Spleen (tissue), 11 donors: ENCODE results near the gene VRTN. TPM values are rescaled to one million over a fixed set of nuclear protein-coding genes. Genes with fewer than 3 reads are reported as not detected.

Experiments used
- DNase-seq: peaks from one replicate; pipeline ENCODE4 v3.0.0-alpha.2; 2020
- H3K27ac ChIP-seq, 8 donors: fragments of 200-600 bp; sonication (generic) in 7 of 8; 1 replicate in 4 of 8; 2 replicates in 4 of 8; pipeline versions ENCODE4 v1.5.0 to v1.8.0; 2016 to 2021; ENCODE audit warnings: inconsistent platforms in 4 of 8, mild to moderate bottlenecking in 4 of 8, moderate library complexity in 1 of 8
- H3K27me3 ChIP-seq, 7 donors: fragments of 200-600 bp; sonication (generic) in 6 of 7; replicated peaks in 1 of 7; 1 replicate in 4 of 7; 2 replicates in 3 of 7; pipeline versions ENCODE4 v1.5.0 to v1.8.0; 2016 to 2021; ENCODE audit warnings: inconsistent platforms in 3 of 7, mild to moderate bottlenecking in 1 of 7
- H3K36me3 ChIP-seq, 6 donors: fragments of 200-600 bp; sonication (generic) in 5 of 6; 1 replicate in 4 of 6; 2 replicates in 2 of 6; pipeline versions ENCODE4 v1.5.0 to v1.8.0; 2016 to 2021; ENCODE audit warnings: inconsistent platforms in 2 of 6
- H3K4me1 ChIP-seq, 6 donors: fragments of 200-600 bp; sonication (generic) in 5 of 6; 1 replicate in 3 of 6; 2 replicates in 3 of 6; pipeline versions ENCODE4 v1.5.0 to v1.8.0; 2016 to 2021; ENCODE audit warnings: inconsistent platforms in 3 of 6
- H3K4me3 ChIP-seq, 8 donors: fragments of 200-600 bp; sonication (generic) in 7 of 8; 1 replicate in 4 of 8; 2 replicates in 4 of 8; pipeline versions ENCODE4 v1.5.0 to v1.8.0; 2016 to 2021; ENCODE audit warnings: inconsistent platforms in 4 of 8, mild to moderate bottlenecking in 4 of 8, moderate library complexity in 2 of 8
- H3K9me3 ChIP-seq, 8 donors: fragments of 200-600 bp; sonication (generic) in 7 of 8; 1 replicate in 4 of 8; 2 replicates in 4 of 8; pipeline versions ENCODE4 v1.5.0 to v1.8.0; 2016 to 2021; ENCODE audit warnings: inconsistent platforms in 4 of 8
- POLR2A ChIP-seq, 3 donors: fragments of 450-650 bp; IDR thresholded peaks; one replicate each; pipeline ENCODE4 v1.5.1; 2017; ENCODE audit warnings: antibody characterized with exemption in 3 of 3, mild to moderate bottlenecking in 1 of 3
- POLR2AphosphoS5 ChIP-seq, 3 donors: sonication (generic); formaldehyde crosslinking; IDR thresholded peaks; one replicate each; pipeline ENCODE4 v1.5.1; 2017; ENCODE audit warnings: antibody characterized with exemption in 3 of 3
- WGBS, 5 donors: extraction: QIAGEN DNeasy Blood & Tissue Kit in 3 of 5; methylation state at CpG; one replicate each; pipeline versions ENCODE4 v1.1.5 to v1.1.7; 2013 to 2018; 5-methylcytosine and 5-hydroxymethylcytosine counted together
- intact Hi-C: fragments of 100-400 bp; cut with DNase I; formaldehyde crosslinking; loops from one replicate; pipeline ENCODE4 v1.15.0; 2023; ENCODE audit warnings: low total_unique reads
- polyA plus RNA-seq, 3 donors: library from polyadenylated mRNA; stranded (reverse); fragments of 200-250 nt; gene quantifications; one replicate each; pipeline ENCODE4 v1.2.1, GENCODE V29; 2013
- total RNA-seq, 7 donors: library from RNA; depleted of rRNA in 3 of 7; stranded (reverse); fragments of >200 nt in 3 of 7; fragmentation: NEBNext Ultra II Directional in 4 of 7; extraction: Animal tissue kit (Norgen Biotek cat#: 25700) in 4 of 7; gene quantifications; one replicate each; pipeline versions ENCODE4 v1.1.0 to v1.2.1, GENCODE V29; 2016 to 2021
- TF ChIP-seq, protein P1 (sequence below), 11 experiments: fragments of 200-600 bp in 7 of 11; fragments of 450-650 bp in 4 of 11; sonication (generic) in 4 of 11; IDR thresholded peaks in 8 of 11; conservative IDR thresholded peaks in 3 of 11; 1 replicate in 7 of 11; 2 replicates in 4 of 11; pipeline versions ENCODE4 v1.4.0 to v1.8.0; 2016 to 2021; ENCODE audit warnings: antibody characterized with exemption in 11 of 11, inconsistent platforms in 4 of 11, mild to moderate bottlenecking in 1 of 11
- donor health status: healthy with polysubstance abuse.
- donor health status: DM: no; HTN: no; CAD: no; lungs with moderate emphysema.
- donor health status: DM: no; HTN: no; CAD: no.
- donor health status: Bipolar disorder and iron deficiency.
- donor health status: healthy.
- donor health status: DM: no; HTN: no; CAD: no.
- donor health status: DM: yes; HTN: yes; CAD: no.

VRTN gene
- total and polyA plus RNA-seq, 10 donors, result 0.07 to 0.21 (median 0.10) TPM; not detected in 7

DNA sequence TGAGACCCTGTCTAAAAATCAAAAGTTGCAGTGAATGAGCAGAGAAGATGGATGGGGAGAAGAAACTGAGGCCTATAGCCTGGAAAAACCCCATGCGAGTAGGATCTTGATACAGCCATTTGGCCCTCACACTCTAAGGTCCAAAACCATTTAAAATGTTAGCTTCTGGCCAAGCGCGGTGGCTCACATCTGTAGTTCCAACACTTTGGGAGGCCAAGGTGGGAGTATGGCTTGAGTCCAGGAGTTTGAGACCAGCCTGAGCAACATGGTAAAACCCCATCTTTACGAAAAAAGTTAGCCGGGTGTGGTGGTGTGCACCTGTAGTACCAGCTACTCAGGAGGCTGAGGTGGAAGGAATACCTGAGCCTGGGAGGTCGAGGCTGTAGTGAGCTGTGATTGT is 19.8 kb downstream of the VRTN start:
- Histone ChIP-seq H3K27ac (no peak overlapping the region), H3K4me1 (no peaks in the 10 kb centered on the region), H3K36me3 (no peaks in the 10 kb centered on the region), H3K27me3 (peaks cover 0 to 16% (median 0%) of the 10 kb centered on the region in 7 donors), H3K9me3 (no peaks in the 10 kb centered on the region), H3K4me3 (no peak overlapping the region)
- no peak for TF ChIP-seq POLR2AphosphoS5 (IDR thresholded peaks at IDR 0.05)
- no peak for TF ChIP-seq POLR2A (IDR thresholded peaks at IDR 0.05)
- TF ChIP-seq, protein P1, sequence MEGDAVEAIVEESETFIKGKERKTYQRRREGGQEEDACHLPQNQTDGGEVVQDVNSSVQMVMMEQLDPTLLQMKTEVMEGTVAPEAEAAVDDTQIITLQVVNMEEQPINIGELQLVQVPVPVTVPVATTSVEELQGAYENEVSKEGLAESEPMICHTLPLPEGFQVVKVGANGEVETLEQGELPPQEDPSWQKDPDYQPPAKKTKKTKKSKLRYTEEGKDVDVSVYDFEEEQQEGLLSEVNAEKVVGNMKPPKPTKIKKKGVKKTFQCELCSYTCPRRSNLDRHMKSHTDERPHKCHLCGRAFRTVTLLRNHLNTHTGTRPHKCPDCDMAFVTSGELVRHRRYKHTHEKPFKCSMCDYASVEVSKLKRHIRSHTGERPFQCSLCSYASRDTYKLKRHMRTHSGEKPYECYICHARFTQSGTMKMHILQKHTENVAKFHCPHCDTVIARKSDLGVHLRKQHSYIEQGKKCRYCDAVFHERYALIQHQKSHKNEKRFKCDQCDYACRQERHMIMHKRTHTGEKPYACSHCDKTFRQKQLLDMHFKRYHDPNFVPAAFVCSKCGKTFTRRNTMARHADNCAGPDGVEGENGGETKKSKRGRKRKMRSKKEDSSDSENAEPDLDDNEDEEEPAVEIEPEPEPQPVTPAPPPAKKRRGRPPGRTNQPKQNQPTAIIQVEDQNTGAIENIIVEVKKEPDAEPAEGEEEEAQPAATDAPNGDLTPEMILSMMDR (IDR thresholded peaks at IDR 0.05 in 8 of 11, conservative IDR thresholded peaks at IDR 0.05 in 3 of 11), result no peak
- 85 to 97% (median 91%) methylated on average over 6 of the region's 6 CpGs for WGBS, 5 donors
- DNase-seq, result no peak
- intact Hi-C loops, result no loop called here

DNA sequence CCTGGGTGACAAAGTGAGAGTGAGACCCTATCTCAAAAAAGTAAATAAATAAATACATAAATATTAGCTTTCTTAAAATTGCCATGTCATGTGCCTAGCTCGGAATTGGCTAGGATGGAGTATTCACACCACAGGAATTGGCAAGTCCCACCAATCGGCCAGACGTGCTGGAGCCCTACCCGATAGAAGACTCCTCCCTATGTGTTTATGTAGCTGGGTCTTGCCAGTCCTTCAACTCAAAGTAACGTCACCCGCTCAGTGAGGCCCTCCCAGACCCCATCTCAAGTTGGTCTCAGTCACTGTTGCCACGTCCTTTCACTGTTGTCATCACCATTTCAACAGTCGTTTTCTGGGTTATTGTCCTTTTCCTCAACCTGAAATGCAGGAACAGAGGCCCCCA is 20.2 kb downstream of the VRTN start:
- Histone ChIP-seq H3K27me3 (peaks cover 0 to 16% (median 0%) of the 10 kb centered on the region in 7 donors), H3K27ac (no peak overlapping the region), H3K4me3 (no peak overlapping the region), H3K36me3 (no peaks in the 10 kb centered on the region), H3K9me3 (no peaks in the 10 kb centered on the region), H3K4me1 (no peaks in the 10 kb centered on the region)
- DNase-seq, result no peak
- WGBS, 5 donors, result 79 to 95% (median 85%) methylated on average over 8 of the region's 8 CpGs
- TF ChIP-seq POLR2AphosphoS5 (IDR thresholded peaks at IDR 0.05) (no peak), POLR2A (IDR thresholded peaks at IDR 0.05) (no peak)
- TF ChIP-seq, protein P1 (IDR thresholded peaks at IDR 0.05 in 8 of 11, conservative IDR thresholded peaks at IDR 0.05 in 3 of 11), result no peak
- intact Hi-C loops, result no loop called here

DNA sequence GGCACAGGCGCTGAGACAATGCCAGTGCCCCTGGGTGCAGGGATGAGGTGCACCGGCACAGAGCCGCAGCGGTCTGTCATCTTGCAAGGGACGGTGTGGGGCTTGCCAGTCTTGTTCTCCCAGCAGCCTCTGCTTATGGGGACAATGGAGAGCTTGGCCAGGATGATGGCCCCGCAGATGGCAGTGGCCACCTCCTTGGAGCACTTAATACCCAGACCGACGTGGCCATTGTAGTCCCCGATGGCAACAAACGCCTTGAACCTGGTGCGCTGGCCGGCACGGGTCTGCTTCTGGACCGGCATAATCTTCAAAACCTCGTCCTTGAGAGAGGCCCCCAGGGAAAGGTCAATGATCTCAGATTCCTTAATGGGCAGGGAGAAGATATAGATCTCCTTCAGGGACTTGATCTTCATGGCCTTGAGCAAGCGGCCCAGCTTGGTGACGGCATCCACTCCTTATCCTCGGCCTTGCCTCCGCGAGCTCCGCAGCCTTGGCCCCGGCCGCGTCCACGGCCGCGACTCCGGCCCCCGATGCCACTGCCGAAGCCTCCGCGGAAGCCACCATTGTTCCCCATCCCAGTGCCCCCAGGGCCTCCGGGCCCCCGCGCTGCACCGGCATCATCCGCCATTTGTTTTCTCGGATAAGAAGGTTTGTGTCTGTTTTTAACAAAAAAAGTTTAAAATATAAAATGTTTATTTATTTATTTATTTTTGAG is 29.9 kb downstream of the VRTN start:
- Histone ChIP-seq H3K4me1 (no peaks in the 10 kb centered on the region), H3K27me3 (no peaks in the 10 kb centered on the region), H3K9me3 (no peaks in the 10 kb centered on the region), H3K4me3 (no peak overlapping the region), H3K27ac (no peak overlapping the region), H3K36me3 (no peaks in the 10 kb centered on the region)
- TF ChIP-seq, protein P1 (IDR thresholded peaks at IDR 0.05 in 8 of 11, conservative IDR thresholded peaks at IDR 0.05 in 3 of 11), result no peak
- TF ChIP-seq POLR2A (IDR thresholded peaks at IDR 0.05) (no peak), POLR2AphosphoS5 (IDR thresholded peaks at IDR 0.05) (no peak)
- WGBS, 5 donors, result 91 to 96% (median 94%) methylated on average over 28 to 38 of the region's 38 CpGs
- intact Hi-C loops, result no loop called here
- DNase-seq, result no peak

DNA sequence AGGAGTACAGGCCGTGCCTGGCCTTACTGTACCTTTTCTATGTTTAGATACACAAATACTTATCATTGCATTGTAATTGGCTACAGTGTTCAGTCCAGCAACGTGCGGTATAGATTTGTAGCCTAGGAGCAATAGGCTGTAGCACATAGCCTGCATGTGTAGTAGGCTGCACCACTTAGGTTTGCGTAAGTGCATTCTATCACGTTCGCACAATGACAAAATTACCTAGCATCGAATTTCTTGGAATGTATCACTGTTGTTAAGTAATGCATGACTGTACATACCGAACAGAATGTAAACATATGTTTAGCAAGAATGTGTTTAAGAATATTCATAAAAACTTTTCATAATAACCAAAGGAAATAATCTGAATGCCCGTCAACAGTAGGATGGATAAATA is 31.9 kb downstream of the VRTN start:
- DNase-seq, result no peak
- WGBS, 5 donors, result 89 to 93% (median 92%) methylated on average over 9 of the region's 9 CpGs
- no peak overlapping the region for H3K4me3 ChIP-seq
- no peaks in the 10 kb centered on the region for H3K9me3 ChIP-seq
- H3K27me3 ChIP-seq, result no peaks in the 10 kb centered on the region
- H3K27ac ChIP-seq, result no peak overlapping the region
- TF ChIP-seq, protein P1 (IDR thresholded peaks at IDR 0.05 in 8 of 11, conservative IDR thresholded peaks at IDR 0.05 in 3 of 11), result no peak
- no peak for TF ChIP-seq POLR2AphosphoS5 (IDR thresholded peaks at IDR 0.05)
- TF ChIP-seq POLR2A (IDR thresholded peaks at IDR 0.05), result no peak
- intact Hi-C loops, result no loop called here
- H3K36me3 ChIP-seq, result no peaks in the 10 kb centered on the region
- H3K4me1 ChIP-seq, result no peaks in the 10 kb centered on the region
